KMS-11 (cell line): ENCODE results near the gene ASH1L.
"Not testable (repeated sequence)": the region's sequence is repeated elsewhere in the genome, so short reads cannot be mapped to it uniquely, and the experiment has no call there.

Experiments used
- H2AFZ ChIP-seq: fragments of 200-600 bp; sonication (generic); 2 replicates; pipeline ENCODE4 v1.6.1; 2016; ENCODE audit warnings: antibody characterized with exemption, mixed run types, low read depth
- H3K27ac ChIP-seq: fragments of 200-600 bp; sonication (generic); 2 replicates; pipeline ENCODE4 v1.6.1; 2016; ENCODE audit warnings: mild to moderate bottlenecking, mixed run types
- H3K27me3 ChIP-seq: fragments of 200-600 bp; sonication (generic); 2 replicates; pipeline ENCODE4 v1.6.1; 2017; ENCODE audit warnings: mild to moderate bottlenecking, low read depth, mixed run types, moderate library complexity; ENCODE audit not compliant: insufficient read depth
- H3K36me3 ChIP-seq: fragments of 200-600 bp; sonication (generic); 2 replicates; pipeline ENCODE4 v1.6.1; 2017; ENCODE audit warnings: mild to moderate bottlenecking, mixed run types; ENCODE audit not compliant: insufficient read depth
- H3K4me1 ChIP-seq: fragments of 200-600 bp; sonication (generic); 2 replicates; pipeline ENCODE4 v1.6.1; 2016; ENCODE audit warnings: mild to moderate bottlenecking, low read depth, mixed run types; ENCODE audit not compliant: poor library complexity, severe bottlenecking
- H3K4me2 ChIP-seq: fragments of 200-600 bp; sonication (generic); 2 replicates; pipeline ENCODE4 v1.7.0; 2016; ENCODE audit warnings: mild to moderate bottlenecking, mixed run types
- H3K4me3 ChIP-seq: fragments of 200-600 bp; sonication (generic); IDR thresholded peaks from 2 replicates; pipeline ENCODE4 v1.6.1; 2017; ENCODE audit warnings: low read depth, low read length, mixed read lengths; ENCODE audit not compliant: insufficient read depth
- H3K79me2 ChIP-seq: fragments of 200-600 bp; sonication (generic); 2 replicates; pipeline ENCODE4 v1.6.1; 2016; ENCODE audit warnings: low read depth, mixed run types; ENCODE audit not compliant: insufficient read depth
- H3K9ac ChIP-seq: fragments of 200-600 bp; sonication (generic); 2 replicates; pipeline ENCODE4 v1.6.1; 2016; ENCODE audit warnings: mild to moderate bottlenecking, mixed run types
- H4K20me1 ChIP-seq: fragments of 200-600 bp; sonication (generic); 2 replicates; pipeline ENCODE4 v1.6.1; 2016; ENCODE audit warnings: mild to moderate bottlenecking, mixed run types; ENCODE audit not compliant: insufficient read depth
- TF ChIP-seq, protein P1 (sequence below): fragments of 200-600 bp; sonication (generic); conservative IDR thresholded peaks from 2 replicates; pipeline ENCODE4 v1.6.1; 2017; ENCODE audit warnings: low read depth, mild to moderate bottlenecking, antibody characterized with exemption, low read length, moderate library complexity, mixed read lengths

Gene ASH1L

GRCh38 chr1:155295183-155295941 lies 267.2 kb downstream of the ASH1L start:
- no peak overlapping the region for H3K9ac ChIP-seq
- H3K4me3 ChIP-seq: no peak overlapping the region
- peaks cover 41% of the 10 kb centered on the region; the same call in 1 of the 2 replicates for H3K27me3 ChIP-seq
- H3K4me1 ChIP-seq: no peaks in the 10 kb centered on the region
- TF ChIP-seq, protein P1, sequence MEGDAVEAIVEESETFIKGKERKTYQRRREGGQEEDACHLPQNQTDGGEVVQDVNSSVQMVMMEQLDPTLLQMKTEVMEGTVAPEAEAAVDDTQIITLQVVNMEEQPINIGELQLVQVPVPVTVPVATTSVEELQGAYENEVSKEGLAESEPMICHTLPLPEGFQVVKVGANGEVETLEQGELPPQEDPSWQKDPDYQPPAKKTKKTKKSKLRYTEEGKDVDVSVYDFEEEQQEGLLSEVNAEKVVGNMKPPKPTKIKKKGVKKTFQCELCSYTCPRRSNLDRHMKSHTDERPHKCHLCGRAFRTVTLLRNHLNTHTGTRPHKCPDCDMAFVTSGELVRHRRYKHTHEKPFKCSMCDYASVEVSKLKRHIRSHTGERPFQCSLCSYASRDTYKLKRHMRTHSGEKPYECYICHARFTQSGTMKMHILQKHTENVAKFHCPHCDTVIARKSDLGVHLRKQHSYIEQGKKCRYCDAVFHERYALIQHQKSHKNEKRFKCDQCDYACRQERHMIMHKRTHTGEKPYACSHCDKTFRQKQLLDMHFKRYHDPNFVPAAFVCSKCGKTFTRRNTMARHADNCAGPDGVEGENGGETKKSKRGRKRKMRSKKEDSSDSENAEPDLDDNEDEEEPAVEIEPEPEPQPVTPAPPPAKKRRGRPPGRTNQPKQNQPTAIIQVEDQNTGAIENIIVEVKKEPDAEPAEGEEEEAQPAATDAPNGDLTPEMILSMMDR: no peak
- H3K27ac ChIP-seq: no peak overlapping the region
- no peak overlapping the region for H3K4me2 ChIP-seq
- no peaks in the 10 kb centered on the region for H3K79me2 ChIP-seq
- H2AFZ ChIP-seq: no peak overlapping the region
- no peaks in the 10 kb centered on the region for H3K36me3 ChIP-seq
- H4K20me1 ChIP-seq: no peaks in the 10 kb centered on the region

- TF ChIP-seq, protein P1: no peak
- peaks cover 43% of the 10 kb centered on the region; the same call in 1 of the 2 replicates for H3K27me3 ChIP-seq
Observed at GRCh38 chr1:155294520-155295182, 268.0 kb downstream of the ASH1L start.

DNA sequence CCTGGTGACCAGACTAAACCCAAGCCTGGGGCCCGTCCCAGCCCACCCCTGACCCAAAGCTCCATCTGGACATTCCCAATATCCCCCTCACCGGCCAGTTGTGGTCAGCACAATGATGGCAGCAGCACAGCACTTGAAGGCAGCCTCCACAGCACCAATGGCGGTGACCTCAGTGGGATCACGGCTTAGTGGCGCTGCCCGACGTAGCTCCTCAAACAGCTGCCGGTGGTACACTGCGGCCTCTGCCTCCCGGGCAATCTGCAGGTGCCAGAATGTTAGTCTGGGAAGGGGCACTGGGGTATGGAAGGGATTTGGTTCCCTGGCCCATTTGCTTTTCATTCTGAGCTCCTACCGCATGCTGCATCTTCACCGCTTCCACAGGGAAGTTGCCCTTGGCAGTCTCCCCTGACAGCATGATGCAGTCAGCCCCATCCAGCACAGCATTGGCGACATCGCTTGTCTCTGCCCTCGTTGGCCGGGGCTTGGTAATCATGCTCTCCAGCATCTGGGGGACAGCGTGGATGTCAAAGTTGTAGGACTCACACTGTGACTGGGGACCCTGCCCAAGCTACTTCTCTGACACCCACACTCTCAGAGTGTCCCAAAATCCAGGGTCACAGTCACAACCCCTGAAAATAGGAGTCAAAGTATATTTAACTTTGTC lies 269.4 kb downstream of the ASH1L start:
- Histone ChIP-seq H3K4me3 (no peak overlapping the region), H4K20me1 (no peaks in the 10 kb centered on the region), H3K4me2 (no peak overlapping the region), H3K9ac (no peak overlapping the region), H3K27ac (no peak overlapping the region), H3K4me1 (no peaks in the 10 kb centered on the region), H2AFZ (no peak overlapping the region), H3K79me2 (no peaks in the 10 kb centered on the region), H3K36me3 (no peaks in the 10 kb centered on the region), H3K27me3 (peaks cover 46% of the 10 kb centered on the region; the same call in 1 of the 2 replicates)
- TF ChIP-seq, protein P1: no peak

More at GRCh38 chr1:155294520-155295182, 268.0 kb downstream of the ASH1L start:
- no peak overlapping the region for H3K4me2 ChIP-seq
- H3K9ac ChIP-seq: no peak overlapping the region
- no peak overlapping the region for H3K27ac ChIP-seq
- no peaks in the 10 kb centered on the region for H3K4me1 ChIP-seq
- no peaks in the 10 kb centered on the region for H3K36me3 ChIP-seq
- no peaks in the 10 kb centered on the region for H4K20me1 ChIP-seq
- H2AFZ ChIP-seq: no peak overlapping the region
- H3K79me2 ChIP-seq: no peaks in the 10 kb centered on the region
- H3K4me3 ChIP-seq: no peak overlapping the region

GRCh38 chr1:155291006-155291405 lies 271.6 kb downstream of the ASH1L start:
- H3K27me3 ChIP-seq: peaks cover 38% of the 10 kb centered on the region; the same call in 1 of the 2 replicates
- H4K20me1 ChIP-seq, H3K9ac ChIP-seq, H2AFZ ChIP-seq, H3K36me3 ChIP-seq, H3K79me2 ChIP-seq, H3K4me1 ChIP-seq, H3K4me2 ChIP-seq, H3K27ac ChIP-seq, H3K4me3 ChIP-seq: not testable (repeated sequence)
